Measurements from ENCODE around the gene DNAJB4.

GRCh38 chr1:78038071-78038470 lies 33.3 kb downstream of the DNAJB4 start:
- TF ChIP-seq CTCF (conservative IDR thresholded peaks at IDR 0.05 in 1 of 2, IDR thresholded peaks at IDR 0.05 in 1 of 2; ENCODE audit: extremely low read depth in 1 of 2, insufficient read depth in 1 of 2, low read depth in 1 of 2, low read length in 2 of 2) (no peak), EZH2 (IDR thresholded peaks at IDR 0.05; ENCODE audit: borderline replicate concordance, low read length) (no peak)
